ENCODE measurements around the gene ZNF646. TPM values are rescaled to one million over a fixed set of nuclear protein-coding genes. Genes with fewer than 3 reads are reported as not detected.

The ZNF646 gene
- total and polyA plus RNA-seq, 2 of the 13 experiments (the other 11 are each of a cell fraction or from before 2014, with no cell fraction given), result 3.4 to 10.9 TPM

- TF ChIP-seq ZNF407 (CRISPR knock-in tag; IDR thresholded peaks at IDR 0.05; ENCODE audit: not compliant biosample characterization) (no peak), SNAPC5 (CRISPR knock-in tag; IDR thresholded peaks at IDR 0.05; ENCODE audit: borderline replicate concordance) (peak; percentile 74; the same call in 1 of the 2 replicates), SP5 (CRISPR knock-in tag; IDR thresholded peaks at IDR 0.05; ENCODE audit: borderline replicate concordance, low read depth) (peak; percentile 23; the same call in 1 of the 2 replicates), PBX2 (CRISPR knock-in tag; IDR thresholded peaks at IDR 0.05) (no peak), ZNF841 (CRISPR knock-in tag; IDR thresholded peaks at IDR 0.05; ENCODE audit: borderline replicate concordance) (no peak), ZFP37 (CRISPR knock-in tag; IDR thresholded peaks at IDR 0.05; ENCODE audit: borderline replicate concordance) (no peak), ADNP (CRISPR knock-in tag; IDR thresholded peaks at IDR 0.05) (peak; percentile 83), ZNF709 (CRISPR knock-in tag; IDR thresholded peaks at IDR 0.05) (no peak; the same call in 1 of the 2 replicates), ZNF781 (CRISPR knock-in tag; IDR thresholded peaks at IDR 0.05; ENCODE audit: borderline replicate concordance, not compliant biosample characterization) (peak; percentile 46), BHLHE40 (IDR thresholded peaks at IDR 0.05; ENCODE audit: low read length) (peak; percentile 14; the same call in 1 of the 2 replicates), TARDBP (CRISPR knock-in tag; IDR thresholded peaks at IDR 0.05) (peak; percentile 49; the same call in 1 of the 2 replicates), GMEB1 (CRISPR knock-in tag; IDR thresholded peaks at IDR 0.05; ENCODE audit: borderline replicate concordance) (peak; percentile 96), ZBTB46 (CRISPR knock-in tag; IDR thresholded peaks at IDR 0.05; ENCODE audit: borderline replicate concordance) (no peak), MEIS2 (CRISPR knock-in tag; IDR thresholded peaks at IDR 0.05) (peak; percentile 76), NRL (CRISPR knock-in tag; IDR thresholded peaks at IDR 0.05; ENCODE audit: borderline replicate concordance) (peak; percentile 73; the same call in 1 of the 2 replicates)
These were observed 20.4 kb downstream of the ZNF646 start, which contains the start of gene VKORC1 (continued) for GRCh38 chr16:31094424-31095120.
